GM13977 (cell line): ENCODE results near the gene ANKRD44.
"Not testable (repeated sequence)": the region's sequence is repeated elsewhere in the genome, so short reads cannot be mapped to it uniquely, and the experiment has no call there.

ENCODE experiments used
- DNase-seq: peaks from one replicate; pipeline ENCODE4 v3.0.0; 2012; ENCODE audit warnings: low spot score
- in situ Hi-C: fragments of 300-500 bp; cut with MboI; formaldehyde crosslinking; loops from one replicate; pipeline ENCODE4 v1.12.0; 2022; ENCODE audit warnings: low sequenced_read_pairs, low pct_unique_long_range_greater_than_20kb, mixed read lengths, inconsistent platforms; ENCODE audit not compliant: unreplicated experiment
- TF ChIP-seq, protein P1 (sequence below): IDR thresholded peaks from 2 replicates; pipeline ENCODE4 v1.5.1; 2012; ENCODE audit warnings: mild to moderate bottlenecking, control low read depth; ENCODE audit not compliant: insufficient read depth; ENCODE audit errors: extremely low read depth, missing control alignments

ANKRD44 gene

DNA sequence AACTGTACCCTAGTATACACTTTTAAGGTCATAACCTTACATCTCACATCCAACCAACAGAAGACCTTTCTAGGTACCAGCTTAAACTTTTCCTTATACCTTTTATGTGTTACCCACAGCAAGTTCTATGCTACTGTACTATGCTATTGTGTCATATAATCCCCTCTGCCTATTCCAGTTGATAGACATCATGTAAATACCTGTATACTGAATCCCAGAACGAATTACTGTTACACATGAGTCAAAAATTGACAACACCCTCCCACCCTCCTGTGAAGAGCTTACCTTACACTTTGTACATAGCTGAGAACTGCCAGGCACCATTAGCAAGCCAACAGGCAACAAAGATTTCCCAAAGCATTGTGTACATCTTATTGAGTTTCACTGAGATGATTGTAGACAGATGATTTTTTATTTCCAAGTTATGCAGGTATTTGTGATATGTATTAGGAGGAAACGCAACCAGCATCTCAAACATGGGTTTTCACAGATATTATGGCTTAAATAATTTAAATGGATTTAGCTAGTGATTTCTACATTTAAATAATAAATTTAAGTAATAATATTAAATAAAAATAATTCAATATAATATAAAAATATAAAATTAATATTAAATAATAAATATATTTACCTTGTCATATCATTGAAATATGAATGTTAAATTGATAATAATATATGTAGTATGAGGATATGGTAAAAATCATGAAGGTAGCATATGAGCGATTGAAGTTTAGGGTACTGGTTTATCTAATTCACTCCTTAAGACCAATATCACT, 43.0 kb upstream of the ANKRD44 start:
- in situ Hi-C loops: no loop called here
- DNase-seq: no peak
- TF ChIP-seq, protein P1, sequence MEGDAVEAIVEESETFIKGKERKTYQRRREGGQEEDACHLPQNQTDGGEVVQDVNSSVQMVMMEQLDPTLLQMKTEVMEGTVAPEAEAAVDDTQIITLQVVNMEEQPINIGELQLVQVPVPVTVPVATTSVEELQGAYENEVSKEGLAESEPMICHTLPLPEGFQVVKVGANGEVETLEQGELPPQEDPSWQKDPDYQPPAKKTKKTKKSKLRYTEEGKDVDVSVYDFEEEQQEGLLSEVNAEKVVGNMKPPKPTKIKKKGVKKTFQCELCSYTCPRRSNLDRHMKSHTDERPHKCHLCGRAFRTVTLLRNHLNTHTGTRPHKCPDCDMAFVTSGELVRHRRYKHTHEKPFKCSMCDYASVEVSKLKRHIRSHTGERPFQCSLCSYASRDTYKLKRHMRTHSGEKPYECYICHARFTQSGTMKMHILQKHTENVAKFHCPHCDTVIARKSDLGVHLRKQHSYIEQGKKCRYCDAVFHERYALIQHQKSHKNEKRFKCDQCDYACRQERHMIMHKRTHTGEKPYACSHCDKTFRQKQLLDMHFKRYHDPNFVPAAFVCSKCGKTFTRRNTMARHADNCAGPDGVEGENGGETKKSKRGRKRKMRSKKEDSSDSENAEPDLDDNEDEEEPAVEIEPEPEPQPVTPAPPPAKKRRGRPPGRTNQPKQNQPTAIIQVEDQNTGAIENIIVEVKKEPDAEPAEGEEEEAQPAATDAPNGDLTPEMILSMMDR: no peak

DNA sequence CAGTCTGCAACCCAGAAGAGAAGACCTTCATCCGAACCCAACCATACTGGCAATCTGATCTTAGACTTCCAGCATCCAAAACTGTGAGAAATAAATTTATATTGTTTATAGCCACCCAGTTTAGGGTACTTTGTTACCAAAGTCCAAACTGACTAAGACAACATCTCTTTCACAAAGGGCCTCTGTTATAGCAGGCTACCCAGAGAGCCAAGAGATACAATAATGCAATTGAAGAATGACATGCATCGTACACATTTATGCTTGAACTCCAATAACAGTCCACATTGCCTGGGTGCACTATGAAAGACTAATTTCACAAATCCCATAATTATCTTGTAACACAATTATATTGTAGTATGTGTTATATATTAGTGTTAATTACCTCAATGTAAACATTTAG, 39.1 kb upstream of the ANKRD44 start:
- in situ Hi-C loops: no loop called here
- TF ChIP-seq, protein P1: no peak
- no peak for DNase-seq

DNA sequence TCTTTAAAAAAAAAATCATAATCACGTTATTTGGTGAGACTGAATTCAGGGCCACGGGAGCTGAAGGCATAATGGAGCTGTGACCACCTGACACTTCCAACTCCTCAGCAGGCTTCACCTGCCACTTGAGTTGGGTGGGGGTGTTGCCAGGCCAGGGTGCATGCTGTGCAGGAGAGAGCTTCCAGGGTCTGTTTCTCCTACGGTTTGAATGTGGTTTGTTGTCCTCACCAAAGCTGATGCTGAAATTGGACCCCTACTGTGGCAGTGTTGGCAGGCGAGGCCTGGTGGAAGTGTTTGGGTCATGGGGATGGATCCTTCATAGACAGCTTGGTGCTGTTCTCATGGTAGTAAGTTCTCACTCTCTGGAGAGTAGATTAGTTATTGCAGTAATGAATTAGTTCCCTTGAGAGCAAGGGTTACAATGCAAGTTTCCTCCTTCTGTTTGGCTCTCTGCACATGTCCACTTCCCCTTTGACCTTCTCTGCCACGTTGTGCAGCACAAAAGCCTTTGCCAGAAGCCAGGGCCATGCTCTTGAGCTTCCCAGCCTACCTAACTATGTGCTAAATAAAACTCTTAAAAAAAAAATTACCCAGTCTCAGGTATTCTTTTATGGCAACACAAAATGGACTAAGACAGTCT, 38.3 kb upstream of the ANKRD44 start:
- TF ChIP-seq, protein P1: no peak
- in situ Hi-C loops: no loop called here
- DNase-seq: no peak

DNA sequence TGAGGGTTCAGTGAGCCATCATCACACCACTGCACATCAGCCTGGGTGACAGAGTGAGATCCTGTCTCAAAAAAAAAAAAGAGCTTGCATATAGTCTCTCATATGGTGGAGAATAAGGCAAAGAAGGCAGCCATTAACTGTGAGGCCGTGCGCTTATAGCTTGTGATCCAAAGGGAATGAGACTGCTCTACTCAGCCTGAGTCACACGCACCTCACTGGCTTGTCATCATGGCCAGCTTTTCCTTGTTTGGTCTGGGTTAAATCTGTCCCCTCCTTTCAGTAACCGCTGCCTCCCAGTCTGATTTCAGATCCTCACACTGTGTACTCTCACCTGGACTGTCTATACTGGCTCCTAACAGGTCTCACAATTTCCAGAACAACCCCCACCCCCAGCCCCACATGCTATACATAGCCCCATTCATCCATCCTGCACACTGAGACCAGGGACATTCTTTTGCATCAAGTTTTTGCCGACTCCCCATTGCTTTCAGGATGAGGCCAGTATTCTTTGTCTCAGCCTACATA, 35.3 kb upstream of the ANKRD44 start:
- no peak for DNase-seq
- in situ Hi-C loops: no loop called here
- TF ChIP-seq, protein P1: no peak

DNA sequence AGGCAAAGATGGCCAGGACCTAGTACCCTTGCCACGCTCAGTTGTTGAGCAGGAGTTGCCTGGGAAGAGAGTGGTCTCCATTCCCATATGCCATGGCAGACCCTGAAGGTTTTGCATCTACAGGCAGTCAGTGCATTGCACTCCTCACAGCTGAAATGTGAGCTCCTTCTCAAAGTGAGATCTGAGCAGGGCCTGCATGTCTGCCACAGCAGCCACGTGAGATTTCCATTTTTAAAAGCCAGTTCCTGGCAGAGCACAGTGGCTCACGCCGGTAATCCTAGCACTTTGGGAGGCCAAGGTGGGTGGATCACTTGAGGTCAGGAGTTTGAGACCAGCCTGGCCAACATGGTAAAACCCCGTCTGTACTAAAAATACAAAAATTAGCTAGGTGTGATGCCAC, 33.4 kb upstream of the ANKRD44 start:
- in situ Hi-C loops, DNase-seq: not testable (repeated sequence)

DNA sequence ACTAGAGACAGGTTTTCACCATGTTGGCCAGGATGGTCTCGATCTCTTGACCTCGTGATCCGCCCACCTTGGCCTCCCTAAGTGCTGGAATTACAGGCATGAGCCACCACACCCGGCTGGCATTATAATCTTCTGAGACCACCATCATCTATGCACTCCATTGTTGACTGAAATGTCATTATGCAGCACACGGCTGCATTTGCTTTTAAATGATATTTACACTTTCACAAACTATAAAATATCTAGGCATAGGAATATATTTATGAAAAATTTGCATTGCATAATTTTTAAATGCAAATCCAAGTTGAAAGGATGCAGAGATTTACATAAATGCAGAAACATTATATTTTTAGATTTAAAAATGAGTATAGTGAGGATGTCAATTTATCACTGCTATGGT, 30.0 kb upstream of the ANKRD44 start:
- in situ Hi-C loops: no loop called here
- TF ChIP-seq, protein P1: no peak

More for the DNA sequence above, 30.0 kb upstream of the ANKRD44 start:
- no peak for DNase-seq
